ENCODE results near the gene SLC10A1.
"Not testable (repeated sequence)": the region's sequence is repeated elsewhere in the genome, so short reads cannot be mapped to it uniquely, and the experiment has no call there.

SLC10A1 gene

DNA sequence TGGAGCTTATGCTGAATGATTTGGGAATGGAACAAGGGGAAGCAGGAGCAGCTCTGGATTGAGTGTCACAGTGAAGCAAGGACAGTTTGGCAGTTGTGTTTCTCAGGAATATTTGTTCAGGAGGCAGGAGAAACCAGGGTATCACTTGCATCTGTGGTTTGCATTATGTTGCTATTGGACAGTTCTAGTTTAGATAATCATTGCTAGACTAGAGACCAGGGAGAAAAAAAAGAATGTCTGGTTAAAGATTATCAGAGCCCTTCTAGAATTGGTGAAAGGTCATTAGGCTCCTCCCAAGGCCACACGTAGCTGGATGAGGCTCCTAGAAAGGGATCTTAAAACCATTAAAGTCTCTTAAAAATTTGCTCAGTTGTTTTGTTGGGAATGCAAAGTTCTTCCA lies 47.1 kb downstream of the SLC10A1 start:
- Mint-ChIP-seq H3K4me1 (no peaks in the 10 kb centered on the region), H3K36me3 (ENCODE audit: low read depth) (no peaks in the 10 kb centered on the region), H3K4me3 (no peak overlapping the region), H3K9me3 (peaks cover 2% of the 10 kb centered on the region), H3K27me3 (ENCODE audit: low read depth) (peaks cover 3% of the 10 kb centered on the region), H3K27ac (peak overlapping the region; percentile 2 to 71 (median 47))
- TF ChIP-seq, protein P1, sequence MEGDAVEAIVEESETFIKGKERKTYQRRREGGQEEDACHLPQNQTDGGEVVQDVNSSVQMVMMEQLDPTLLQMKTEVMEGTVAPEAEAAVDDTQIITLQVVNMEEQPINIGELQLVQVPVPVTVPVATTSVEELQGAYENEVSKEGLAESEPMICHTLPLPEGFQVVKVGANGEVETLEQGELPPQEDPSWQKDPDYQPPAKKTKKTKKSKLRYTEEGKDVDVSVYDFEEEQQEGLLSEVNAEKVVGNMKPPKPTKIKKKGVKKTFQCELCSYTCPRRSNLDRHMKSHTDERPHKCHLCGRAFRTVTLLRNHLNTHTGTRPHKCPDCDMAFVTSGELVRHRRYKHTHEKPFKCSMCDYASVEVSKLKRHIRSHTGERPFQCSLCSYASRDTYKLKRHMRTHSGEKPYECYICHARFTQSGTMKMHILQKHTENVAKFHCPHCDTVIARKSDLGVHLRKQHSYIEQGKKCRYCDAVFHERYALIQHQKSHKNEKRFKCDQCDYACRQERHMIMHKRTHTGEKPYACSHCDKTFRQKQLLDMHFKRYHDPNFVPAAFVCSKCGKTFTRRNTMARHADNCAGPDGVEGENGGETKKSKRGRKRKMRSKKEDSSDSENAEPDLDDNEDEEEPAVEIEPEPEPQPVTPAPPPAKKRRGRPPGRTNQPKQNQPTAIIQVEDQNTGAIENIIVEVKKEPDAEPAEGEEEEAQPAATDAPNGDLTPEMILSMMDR (IDR thresholded peaks at IDR 0.05; ENCODE audit: unreplicated experiment in 3 of 3): no peak

DNA sequence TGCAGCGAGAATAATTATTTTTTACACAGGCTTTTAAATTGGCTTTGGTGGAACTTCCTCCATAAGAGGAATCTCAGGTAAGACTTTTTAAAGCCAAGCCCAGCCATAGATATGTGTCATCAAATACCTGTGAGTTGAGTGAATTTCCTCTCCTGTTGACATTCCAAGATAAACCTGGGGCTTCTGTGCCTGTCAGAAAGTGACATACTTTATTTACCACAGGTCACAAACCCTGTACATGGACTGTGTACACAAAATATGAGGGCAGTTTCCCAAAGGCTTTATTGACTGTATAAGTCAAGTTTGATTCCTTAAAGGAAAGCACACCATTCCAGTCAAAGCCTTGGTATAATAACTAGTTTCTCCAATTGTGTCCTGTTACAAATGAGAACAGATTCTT lies 56.0 kb downstream of the SLC10A1 start:
- H3K4me3 Mint-ChIP-seq: no peak overlapping the region

DNA sequence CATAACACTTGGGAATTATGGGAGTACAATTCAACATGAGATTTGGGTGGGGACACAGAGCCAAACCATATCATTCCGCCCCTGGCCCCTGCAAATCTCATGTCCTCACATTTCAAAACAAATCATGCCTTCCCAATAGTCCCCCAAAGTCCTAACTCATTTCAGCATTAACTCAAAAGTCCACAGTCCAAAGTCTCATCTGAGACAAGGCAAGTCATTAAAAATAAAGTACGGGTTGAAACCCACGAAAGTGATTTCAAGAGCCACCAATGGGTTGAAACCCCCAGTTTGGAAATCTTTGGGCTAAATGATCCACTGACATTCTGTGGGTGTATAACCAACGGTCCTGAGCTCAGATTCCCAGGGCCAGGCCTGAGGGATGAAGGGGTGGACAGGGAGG lies 60.6 kb downstream of the SLC10A1 start:
- H3K27ac Mint-ChIP-seq; H3K9me3 Mint-ChIP-seq; H3K36me3 Mint-ChIP-seq (ENCODE audit: low read depth); H3K4me3 Mint-ChIP-seq; H3K4me1 Mint-ChIP-seq: not testable (repeated sequence)
- peaks cover 13% of the 10 kb centered on the region for H3K27me3 Mint-ChIP-seq (ENCODE audit: low read depth)

More for the DNA sequence above, 56.0 kb downstream of the SLC10A1 start:
- Mint-ChIP-seq H3K4me1 (no peaks in the 10 kb centered on the region), H3K9me3 (peaks cover 9% of the 10 kb centered on the region), H3K27me3 (ENCODE audit: low read depth) (peaks cover 4% of the 10 kb centered on the region), H3K27ac (no peak overlapping the region), H3K36me3 (ENCODE audit: low read depth) (no peaks in the 10 kb centered on the region)
- TF ChIP-seq, protein P1 (IDR thresholded peaks at IDR 0.05; ENCODE audit: unreplicated experiment in 3 of 3): no peak

DNA sequence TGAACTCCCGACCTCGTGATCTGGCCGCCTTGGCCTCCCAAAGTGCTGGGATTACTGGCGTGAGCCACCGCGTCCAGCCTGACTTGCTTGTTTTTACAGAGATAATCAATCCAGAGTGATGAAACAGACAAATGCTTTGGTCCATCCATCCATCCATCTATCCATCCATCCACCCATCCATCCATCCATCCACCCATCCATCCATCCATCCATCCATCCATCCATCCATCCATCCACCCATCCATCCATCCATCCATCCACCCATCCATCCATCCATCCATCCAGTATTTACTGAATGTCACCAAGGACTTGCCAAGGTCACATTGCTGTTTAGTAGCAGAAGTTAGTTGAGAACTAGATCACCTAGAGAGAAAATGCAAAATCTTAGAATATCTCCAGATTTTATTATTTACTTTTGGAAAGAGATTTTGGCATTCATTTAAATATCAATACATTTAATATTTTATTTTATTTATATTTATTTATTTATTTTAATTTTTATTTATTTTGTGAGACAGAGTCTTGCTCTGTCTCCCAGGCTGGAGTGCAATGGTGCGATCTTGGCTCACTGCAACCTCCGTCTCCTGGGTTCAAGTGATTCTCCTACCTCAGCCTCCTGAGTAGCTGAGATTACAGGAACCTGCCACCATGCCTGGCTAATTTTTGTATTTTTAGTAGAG lies 65.0 kb downstream of the SLC10A1 start:
- H3K4me3 Mint-ChIP-seq: not testable (repeated sequence)
- H3K27me3 Mint-ChIP-seq (ENCODE audit: low read depth): peaks cover 17% of the 10 kb centered on the region

DNA sequence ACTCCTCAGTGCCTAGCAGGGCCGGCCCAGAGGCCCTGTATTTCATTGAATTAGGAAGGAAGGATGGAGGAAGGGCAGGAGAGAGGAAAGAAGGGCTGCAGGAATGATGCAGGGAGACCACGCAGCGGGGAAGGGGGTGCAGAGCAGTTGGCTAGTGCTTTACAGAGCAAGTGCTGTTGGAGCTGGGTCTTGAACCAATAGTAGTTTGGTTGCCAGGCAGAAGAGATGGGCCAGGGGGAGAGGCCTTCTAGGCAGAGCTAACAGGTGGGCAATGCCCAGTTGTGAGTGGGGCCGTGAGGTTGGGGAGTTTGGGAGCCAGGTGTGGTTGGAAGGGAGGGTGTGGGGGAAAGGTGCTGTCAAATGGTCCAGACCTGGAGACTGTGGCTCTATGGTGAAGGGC lies 69.2 kb downstream of the SLC10A1 start:
- Mint-ChIP-seq H3K27me3 (ENCODE audit: low read depth) (peaks cover 3% of the 10 kb centered on the region), H3K27ac (no peak overlapping the region), H3K36me3 (ENCODE audit: low read depth) (no peaks in the 10 kb centered on the region), H3K4me3 (peak overlapping the region in 1 of 3 experiments; percentile 2), H3K4me1 (peaks cover 13% of the 10 kb centered on the region), H3K9me3 (no peaks in the 10 kb centered on the region)
- TF ChIP-seq, protein P1 (IDR thresholded peaks at IDR 0.05; ENCODE audit: unreplicated experiment in 3 of 3): no peak

More for the DNA sequence above, 65.0 kb downstream of the SLC10A1 start:
- H3K36me3 Mint-ChIP-seq (ENCODE audit: low read depth); H3K27ac Mint-ChIP-seq; H3K9me3 Mint-ChIP-seq; H3K4me1 Mint-ChIP-seq: not testable (repeated sequence)

DNA sequence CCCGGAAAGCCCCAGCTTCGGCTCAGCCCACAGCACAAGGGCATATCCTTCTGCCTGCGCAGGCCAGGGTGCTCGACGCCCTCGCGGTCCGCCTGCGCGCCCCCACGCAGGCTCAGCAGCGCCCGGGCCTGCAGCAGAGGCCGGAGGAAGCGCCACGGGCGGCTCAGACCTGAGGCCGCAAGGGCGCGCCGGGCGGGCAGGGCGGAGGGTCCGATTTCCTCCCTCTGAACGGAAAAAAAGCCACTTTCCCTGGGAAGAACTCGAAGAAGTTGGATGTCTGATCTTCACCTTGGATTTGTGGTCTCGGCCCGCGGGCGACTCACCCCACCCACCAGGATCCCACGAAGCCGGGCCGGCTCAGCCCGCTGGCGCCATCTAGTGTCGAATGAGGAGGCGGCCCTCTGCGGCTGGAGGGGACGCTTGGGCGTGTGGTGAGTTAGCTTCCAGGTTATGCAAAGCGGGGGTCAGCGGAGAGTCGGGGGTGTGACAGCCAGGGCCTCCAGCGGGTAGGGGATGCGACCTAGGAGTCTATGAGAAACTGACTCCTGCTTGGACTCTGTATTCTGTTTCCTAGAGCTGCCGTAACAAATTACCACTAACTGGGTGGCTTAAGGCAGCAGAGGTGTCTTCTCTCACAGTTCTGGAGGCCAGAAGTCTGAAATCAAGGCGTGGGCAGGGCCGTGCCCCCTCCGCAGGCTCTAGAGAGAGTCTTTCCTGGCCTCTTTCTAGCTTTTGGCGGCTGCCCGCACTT lies 70.1 kb downstream of the SLC10A1 start:
- H3K9me3 Mint-ChIP-seq: no peaks in the 10 kb centered on the region
- peak overlapping the region in 2 of 3 experiments; percentile 30 to 42 for H3K27ac Mint-ChIP-seq
- H3K4me1 Mint-ChIP-seq: peaks cover 13% of the 10 kb centered on the region
- H3K36me3 Mint-ChIP-seq (ENCODE audit: low read depth): no peaks in the 10 kb centered on the region
- H3K4me3 Mint-ChIP-seq: peak overlapping the region; percentile 52 to 69 (median 53)
- TF ChIP-seq, protein P1 (IDR thresholded peaks at IDR 0.05; ENCODE audit: unreplicated experiment in 3 of 3): peak; percentile 97 to 99 (median 98)
- peaks cover 3% of the 10 kb centered on the region for H3K27me3 Mint-ChIP-seq (ENCODE audit: low read depth)

All from nephron (organoid).